PC-3 (cell line): ENCODE results near the gene DMAC2L. TPM values are rescaled to one million over a fixed set of nuclear protein-coding genes. Genes with fewer than 3 reads are reported as not detected.

Experiments used
- ATAC-seq: fragments of 200-7000 bp; cut with Tn5 transposase; 2 replicates; pipeline ENCODE4 v1.9.1; 2020; ENCODE audit warnings: mild to moderate bottlenecking, moderate library complexity
- BruUV-seq: library from RNA; stranded (reverse); fragments of 400-500 nt; replicated peaks from 2 replicates; lab custom pipeline; 2021; lab: Mats Ljungman, UMichigan
- CTCF ChIA-PET: fragments of 300-600 bp; sonication (Branson Sonifier 250); formaldehyde crosslinking; loops from one replicate; lab custom pipeline; 2022; ENCODE audit warnings: antibody characterized with exemption; lab: Charles Lee
- POLR2A ChIA-PET: fragments of 300-600 bp; sonication (Branson Sonifier 250); formaldehyde crosslinking; loops from one replicate; lab custom pipeline; 2022; ENCODE audit warnings: antibody characterized with exemption; ENCODE audit not compliant: unreplicated experiment; lab: Charles Lee
- DNase-seq: peaks from one replicate; pipeline ENCODE4 v3.0.0-alpha.2; 2015
- H2AFZ ChIP-seq: fragments of 300-600 bp; sonication (generic); 2 replicates; pipeline ENCODE4 v1.6.0; 2016; ENCODE audit warnings: antibody characterized with exemption, low read length
- H3F3A ChIP-seq: fragments of 300-600 bp; sonication (generic); one replicate; pipeline ENCODE4 v1.6.0; 2017; ENCODE audit warnings: antibody characterized with exemption, low read length, control low read depth, mild to moderate bottlenecking; ENCODE audit not compliant: unreplicated experiment
- H3K27ac ChIP-seq: fragments of 300-600 bp; sonication (generic); 2 replicates; pipeline ENCODE4 v1.5.1; 2016; ENCODE audit warnings: mild to moderate bottlenecking, low read length
- H3K27me3 ChIP-seq: fragments of 300-600 bp; sonication (generic); 2 replicates; pipeline ENCODE4 v1.6.1; 2016; ENCODE audit warnings: low read length, mixed read lengths
- H3K36me3 ChIP-seq: fragments of 300-600 bp; sonication (generic); 2 replicates; pipeline ENCODE4 v1.6.1; 2016; ENCODE audit warnings: low read depth, mixed run types, low read length, mixed read lengths
- H3K4me1 ChIP-seq: fragments of 300-600 bp; sonication (generic); 2 replicates; pipeline ENCODE4 v1.5.1; 2016; ENCODE audit warnings: low read length; ENCODE audit not compliant: insufficient read depth
- H3K4me2 ChIP-seq: fragments of 300-600 bp; sonication (generic); 2 replicates; pipeline ENCODE4 v1.6.0; 2016; ENCODE audit warnings: low read length
- H3K4me3 ChIP-seq: fragments of 300-600 bp; sonication (generic); 2 replicates; pipeline ENCODE4 v1.5.1; 2016; ENCODE audit warnings: mild to moderate bottlenecking, low read length, mixed read lengths
- H3K79me2 ChIP-seq: fragments of 300-600 bp; sonication (generic); 2 replicates; pipeline ENCODE4 v1.6.1; 2017; ENCODE audit warnings: low read length, mixed read lengths
- H3K9ac ChIP-seq: fragments of 300-600 bp; sonication (generic); 2 replicates; pipeline ENCODE4 v1.6.0; 2016; ENCODE audit warnings: mild to moderate bottlenecking, low read length
- H3K9me2 ChIP-seq: fragments of 300-600 bp; sonication (generic); replicated peaks from 2 replicates; pipeline ENCODE4 v1.6.1; 2016; ENCODE audit warnings: mixed run types, low read length, mixed read lengths
- H3K9me3 ChIP-seq: fragments of 300-600 bp; sonication (generic); 2 replicates; pipeline ENCODE4 v1.6.1; 2016; ENCODE audit warnings: low read length, mixed read lengths
- H4K20me1 ChIP-seq: fragments of 300-600 bp; sonication (generic); 2 replicates; pipeline ENCODE4 v1.6.1; 2016; ENCODE audit warnings: low read length, mixed read lengths
- EZH2 ChIP-seq: fragments of 300-600 bp; sonication (generic); IDR thresholded peaks from one replicate; pipeline ENCODE4 v1.6.1; 2017; ENCODE audit warnings: antibody characterized with exemption, mild to moderate bottlenecking, low read length; ENCODE audit not compliant: unreplicated experiment
- EZH2phosphoT487 ChIP-seq: fragments of 300-600 bp; sonication (generic); IDR thresholded peaks from 2 replicates; pipeline ENCODE4 v1.6.1; 2018; ENCODE audit warnings: mild to moderate bottlenecking, antibody characterized with exemption, low read length, borderline replicate concordance
- intact Hi-C: fragments of 100-400 bp; cut with micrococcal nuclease; formaldehyde crosslinking; loops from 2 replicates; pipeline ENCODE4 v1.9.0; 2023
- total RNA-seq: library from RNA; depleted of rRNA; stranded (reverse); fragments of >200 nt; gene quantifications from 2 replicates; pipeline ENCODE4 v1.2.3, GENCODE V29; 2014
- TF ChIP-seq, protein P1 (sequence below): fragments of 300-600 bp; sonication (generic); conservative IDR thresholded peaks from 2 replicates; pipeline ENCODE4 v1.5.1; 2017; ENCODE audit warnings: antibody characterized with exemption, low read depth, mild to moderate bottlenecking, low read length

DMAC2L gene
- total RNA-seq, 1 experiment from 2014 or later, result 18.1 TPM

DNA sequence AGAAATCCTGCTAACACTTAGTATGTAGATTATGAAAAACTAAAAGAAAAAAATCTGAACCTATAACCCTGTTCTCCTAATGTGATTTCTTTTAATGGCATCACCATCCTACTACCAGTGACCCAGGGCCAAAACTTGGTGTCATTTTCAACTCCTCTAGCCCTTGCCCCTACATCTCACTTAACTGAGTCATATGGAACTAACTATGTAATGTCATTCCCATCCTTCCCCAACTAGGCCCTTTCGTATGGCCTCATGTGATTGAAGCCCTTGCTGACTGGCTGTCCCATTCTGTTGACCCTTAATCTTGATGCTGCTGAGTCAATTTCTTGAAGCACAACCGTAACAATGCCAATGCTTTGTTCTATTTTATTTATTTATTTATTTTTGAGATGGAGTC, 7.6 kb downstream of the DMAC2L start:
- H3K79me2 ChIP-seq, result peaks cover 18% of the 10 kb centered on the region
- DNase-seq, result peak; percentile 14
- no TSS peak for BruUV-seq
- CTCF ChIA-PET, result no interaction called here
- no peak overlapping the region for H3K9ac ChIP-seq
- no peak for TF ChIP-seq EZH2
- no peak for TF ChIP-seq EZH2phosphoT487
- TF ChIP-seq, protein P1, sequence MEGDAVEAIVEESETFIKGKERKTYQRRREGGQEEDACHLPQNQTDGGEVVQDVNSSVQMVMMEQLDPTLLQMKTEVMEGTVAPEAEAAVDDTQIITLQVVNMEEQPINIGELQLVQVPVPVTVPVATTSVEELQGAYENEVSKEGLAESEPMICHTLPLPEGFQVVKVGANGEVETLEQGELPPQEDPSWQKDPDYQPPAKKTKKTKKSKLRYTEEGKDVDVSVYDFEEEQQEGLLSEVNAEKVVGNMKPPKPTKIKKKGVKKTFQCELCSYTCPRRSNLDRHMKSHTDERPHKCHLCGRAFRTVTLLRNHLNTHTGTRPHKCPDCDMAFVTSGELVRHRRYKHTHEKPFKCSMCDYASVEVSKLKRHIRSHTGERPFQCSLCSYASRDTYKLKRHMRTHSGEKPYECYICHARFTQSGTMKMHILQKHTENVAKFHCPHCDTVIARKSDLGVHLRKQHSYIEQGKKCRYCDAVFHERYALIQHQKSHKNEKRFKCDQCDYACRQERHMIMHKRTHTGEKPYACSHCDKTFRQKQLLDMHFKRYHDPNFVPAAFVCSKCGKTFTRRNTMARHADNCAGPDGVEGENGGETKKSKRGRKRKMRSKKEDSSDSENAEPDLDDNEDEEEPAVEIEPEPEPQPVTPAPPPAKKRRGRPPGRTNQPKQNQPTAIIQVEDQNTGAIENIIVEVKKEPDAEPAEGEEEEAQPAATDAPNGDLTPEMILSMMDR, result no peak
- H3K9me3 ChIP-seq, result no peaks in the 10 kb centered on the region
- H3K27me3 ChIP-seq, result no peaks in the 10 kb centered on the region
- no peak overlapping the region for H3K27ac ChIP-seq
- H3K4me3 ChIP-seq, result no peak overlapping the region
- H3F3A ChIP-seq, result no peaks in the 10 kb centered on the region
- H3K4me1 ChIP-seq, result peaks cover 22% of the 10 kb centered on the region
- no peak overlapping the region for H2AFZ ChIP-seq
- no peaks in the 10 kb centered on the region for H3K9me2 ChIP-seq
- no peak overlapping the region for H3K4me2 ChIP-seq
- no peaks in the 10 kb centered on the region; the same call in 1 of the 2 replicates for H3K36me3 ChIP-seq
- ATAC-seq, result no peak
- H4K20me1 ChIP-seq, result no peaks in the 10 kb centered on the region
- intact Hi-C loops, result loop anchor here (2.0 kb wide), 1 partner anchor 459 kb away; no protein-coding TSS in a partner anchor
- POLR2A ChIA-PET, result interaction anchor here (0.6 kb wide), 1 partner anchor 76 kb away, joined by 3 read pairs; no protein-coding TSS in a partner anchor

GRCh38 chr14:50320283-50320682, 8.2 kb downstream of the DMAC2L start:
- H3F3A ChIP-seq, result no peaks in the 10 kb centered on the region
- ATAC-seq (no peak), DNase-seq (no peak)
- no peaks in the 10 kb centered on the region for H3K9me2 ChIP-seq
- CTCF ChIA-PET, result interaction anchor here (0.5 to 1.5 kb wide), 5 partner anchors 15 to 540 kb away, joined by 3 to 14 read pairs (median 4); no protein-coding TSS in a partner anchor
- H3K9ac ChIP-seq, result no peak overlapping the region
- H3K4me2 ChIP-seq, result peak overlapping the region; percentile 70
- peaks cover 18% of the 10 kb centered on the region for H3K79me2 ChIP-seq
- no peak overlapping the region for H3K4me3 ChIP-seq
- no peaks in the 10 kb centered on the region for H3K9me3 ChIP-seq
- H2AFZ ChIP-seq, result no peak overlapping the region
- H3K4me1 ChIP-seq, result peaks cover 22% of the 10 kb centered on the region
- no peaks in the 10 kb centered on the region; the same call in 1 of the 2 replicates for H3K36me3 ChIP-seq
- peak overlapping the region; percentile 87 for H3K27ac ChIP-seq
- no peaks in the 10 kb centered on the region for H4K20me1 ChIP-seq
- intact Hi-C loops, result loop anchor here (2.0 kb wide), 1 partner anchor 459 kb away; no protein-coding TSS in a partner anchor
- POLR2A ChIA-PET, result interaction anchor here (0.5 to 1.0 kb wide), 4 partner anchors 8 to 211 kb away, joined by 3 to 16 read pairs (median 3); no protein-coding TSS in a partner anchor
- no peaks in the 10 kb centered on the region for H3K27me3 ChIP-seq
- no TSS peak for BruUV-seq
- TF ChIP-seq EZH2phosphoT487 (no peak), EZH2 (no peak)
- TF ChIP-seq, protein P1, result no peak
